B cell (primary cell): ENCODE results near the gene PLEKHG4B. TPM values are rescaled to one million over a fixed set of nuclear protein-coding genes. Genes with fewer than 3 reads are reported as not detected.

ENCODE experiments used
- ATAC-seq: fragments of 200-7000 bp; cut with Tn5 transposase; one replicate; pipeline ENCODE4 v1.10.0; 2021; ENCODE audit warnings: low read depth, mild to moderate bottlenecking, moderate number of reproducible peaks, moderate library complexity
- CTCF ChIA-PET: fragments of 350-600 bp; sonication (Branson Sonifier 250); formaldehyde crosslinking; loops from one replicate; lab custom pipeline; 2021; ENCODE audit warnings: antibody characterized with exemption, inconsistent platforms; lab: Charles Lee
- POLR2A ChIA-PET: fragments of 350-600 bp; sonication (Branson Sonifier 250); formaldehyde crosslinking; loops from one replicate; lab custom pipeline; 2021; ENCODE audit warnings: antibody characterized with exemption; lab: Charles Lee
- DNase-seq: peaks from one replicate; pipeline ENCODE4 v3.0.0; 2013
- H2AFZ ChIP-seq: 2 replicates; pipeline ENCODE4 v1.6.1; 2012; ENCODE audit warnings: mild to moderate bottlenecking, low read depth, low read length; ENCODE audit not compliant: insufficient read depth, poor library complexity, severe bottlenecking
- H3K27ac ChIP-seq, 2 donors: 1 replicate in 1 of 2; 2 replicates in 1 of 2; pipeline ENCODE4 v1.5.1; 2012 to 2013; ENCODE audit warnings: low read length in 2 of 2, mild to moderate bottlenecking in 2 of 2, moderate library complexity in 1 of 2
- H3K27me3 ChIP-seq, 4 experiments: fragments of 200-600 bp in 1 of 4; sonication (generic) in 1 of 4; replicated peaks in 1 of 4; 1 replicate in 2 of 4; 2 replicates in 2 of 4; pipeline versions ENCODE4 v1.6.1 to v1.7.0; 2013 to 2016; ENCODE audit warnings: low read length in 3 of 4, mild to moderate bottlenecking in 2 of 4, mixed read lengths in 1 of 4, moderate library complexity in 1 of 4; ENCODE audit not compliant: insufficient read depth in 4 of 4, control insufficient read depth in 3 of 4; ENCODE audit errors: control extremely low read depth in 1 of 4
- H3K36me3 ChIP-seq, 2 experiments: replicated peaks in 1 of 2; 1 replicate in 1 of 2; 2 replicates in 1 of 2; pipeline versions ENCODE4 v1.6.1 to v1.7.1; 2013; ENCODE audit warnings: low read length in 1 of 2; ENCODE audit not compliant: insufficient read depth in 2 of 2, control insufficient read depth in 1 of 2; ENCODE audit errors: control extremely low read depth in 1 of 2, extremely low read depth in 1 of 2
- H3K4me1 ChIP-seq, 2 donors: fragments of 200-600 bp in 1 of 2; sonication (generic) in 1 of 2; 1 replicate in 1 of 2; 2 replicates in 1 of 2; pipeline versions ENCODE4 v1.5.1 to v1.6.1; 2013 to 2017; ENCODE audit warnings: low read length in 2 of 2; ENCODE audit not compliant: control insufficient read depth in 2 of 2, insufficient read depth in 2 of 2
- H3K4me2 ChIP-seq: replicated peaks from 2 replicates; pipeline ENCODE3; 2012; ENCODE audit warnings: mild to moderate bottlenecking, low read depth, low read length; ENCODE audit not compliant: poor library complexity, severe bottlenecking
- H3K4me3 ChIP-seq, 5 experiments: fragments of 200-600 bp in 1 of 5; sonication (generic) in 1 of 5; 1 replicate in 3 of 5; 2 replicates in 2 of 5; pipeline versions ENCODE4 v1.5.1 to v1.7.0; 2011 to 2016; ENCODE audit warnings: low read length in 4 of 5, mild to moderate bottlenecking in 4 of 5, low read depth in 2 of 5, control low read depth in 1 of 5, moderate library complexity in 1 of 5; ENCODE audit not compliant: insufficient read depth in 1 of 5; ENCODE audit errors: control extremely low read depth in 1 of 5, extremely low read depth in 1 of 5
- H3K79me2 ChIP-seq: fragments of 200-600 bp; sonication (generic); one replicate; pipeline ENCODE4 v1.6.0; 2016; ENCODE audit warnings: low read length; ENCODE audit not compliant: control insufficient read depth, insufficient read depth
- H3K9ac ChIP-seq: fragments of 200-600 bp; sonication (generic); 2 replicates; pipeline ENCODE4 v1.6.1; 2017; ENCODE audit warnings: mild to moderate bottlenecking, low read length, moderate library complexity
- H3K9me3 ChIP-seq, 3 donors: one replicate each; pipeline versions ENCODE4 v1.6.1 to v1.7.1; 2013; ENCODE audit warnings: low read length in 2 of 3; ENCODE audit not compliant: control insufficient read depth in 2 of 3, insufficient read depth in 1 of 3; ENCODE audit errors: control extremely low read depth in 1 of 3
- H4K20me1 ChIP-seq: 2 replicates; pipeline ENCODE4 v1.6.0; 2012; ENCODE audit warnings: mild to moderate bottlenecking, low read length; ENCODE audit not compliant: insufficient read depth, control insufficient read depth, poor library complexity, severe bottlenecking
- H3K27ac Mint-ChIP-seq: one replicate; pipeline ENCODE4 v1.8.0; 2021; ENCODE audit warnings: mixed read lengths
- H3K27me3 Mint-ChIP-seq: one replicate; pipeline ENCODE4 v1.8.0; 2021; ENCODE audit warnings: mixed read lengths
- H3K4me1 Mint-ChIP-seq: one replicate; pipeline ENCODE4 v1.8.0; 2021; ENCODE audit warnings: mixed read lengths
- H3K4me3 Mint-ChIP-seq: one replicate; pipeline ENCODE4 v1.8.0; 2021; ENCODE audit warnings: mixed read lengths
- H3K9me3 Mint-ChIP-seq: one replicate; pipeline ENCODE4 v1.8.0; 2022; ENCODE audit warnings: mixed read lengths; ENCODE audit not compliant: insufficient read depth
- CTCF ChIP-seq: fragments of 200-600 bp; IDR thresholded peaks from one replicate; pipeline ENCODE4 v1.8.0; 2022; ENCODE audit warnings: antibody characterized with exemption, mild to moderate bottlenecking
- EZH2 ChIP-seq: IDR thresholded peaks from 2 replicates; pipeline ENCODE4 v1.6.1; 2012; ENCODE audit warnings: borderline replicate concordance, low read depth, mild to moderate bottlenecking, moderate library complexity, low read length; ENCODE audit not compliant: insufficient read depth, poor library complexity, severe bottlenecking
- WGBS: methylation state at CpG from one replicate; pipeline ENCODE4 v1.1.5; 2013; ENCODE audit warnings: missing lambda C conversion rate; ENCODE audit not compliant: insufficient coverage; 5-methylcytosine and 5-hydroxymethylcytosine counted together
- intact Hi-C: fragments of 100-400 bp; cut with micrococcal nuclease; formaldehyde crosslinking; loops from one replicate; pipeline ENCODE4 v1.10.0; 2022
- polyA plus RNA-seq: library from polyadenylated mRNA; depleted of rRNA; stranded (reverse); fragments of >200 nt; gene quantifications from 2 replicates; pipeline ENCODE4 v1.2.3, GENCODE V29; 2012
- total RNA-seq, 2 donors: library from RNA; stranded (reverse); fragments of 120-200 nt in 1 of 2; gene quantifications; 1 replicate in 1 of 2; 2 replicates in 1 of 2; pipeline versions ENCODE4 v1.2.3 to v1.2.4, GENCODE V29; 2013 to 2022

The PLEKHG4B gene
- total and polyA plus RNA-seq, 2 donors (not counting 1 experiment from before 2014, with no cell fraction given), result not detected

- Histone ChIP-seq H3K9ac (peak overlapping the region; percentile 23), H3K79me2 (no peaks in the 10 kb centered on the region), H3K4me2 (peak overlapping the region; percentile 75), H3K9me3 (no peaks in the 10 kb centered on the region), H3K27me3 (peaks cover 0 to 25% (median 2%) of the 10 kb centered on the region in 4 experiments), H4K20me1 (no peaks in the 10 kb centered on the region), H2AFZ (peak overlapping the region; percentile 54), H3K4me1 (peaks cover 16 to 19% of the 10 kb centered on the region in 2 donors), H3K4me3 (no peak overlapping the region), H3K36me3 (no peaks in the 10 kb centered on the region), H3K27ac (no peak overlapping the region)
- H3K27ac Mint-ChIP-seq, result no peak overlapping the region
- TF ChIP-seq EZH2 (no peak), CTCF (no peak)
- ATAC-seq (no peak), DNase-seq (no peak)
- intact Hi-C loops, result no loop called here
- ChIA-PET CTCF (interaction anchor here (1.1 kb wide), 1 partner anchor 234 kb away, joined by 3 read pairs; no protein-coding TSS in a partner anchor), POLR2A (no interaction called here)
- H3K4me1 Mint-ChIP-seq, result peaks cover 21% of the 10 kb centered on the region
- H3K4me3 Mint-ChIP-seq, result no peak overlapping the region
- H3K27me3 Mint-ChIP-seq, result peaks cover 12% of the 10 kb centered on the region
- H3K9me3 Mint-ChIP-seq, result no peaks in the 10 kb centered on the region
- WGBS, result 85% methylated on average over 39 of the region's 46 CpGs
These were observed 100.2 kb downstream of the PLEKHG4B start for GRCh38 chr5:191949-192690.

GRCh38 chr5:192691-192969 lies 100.7 kb downstream of the PLEKHG4B start:
- DNase-seq (no peak), ATAC-seq (no peak)
- Histone ChIP-seq H3K27ac (no peak overlapping the region), H4K20me1 (no peaks in the 10 kb centered on the region), H3K4me3 (no peak overlapping the region), H3K9me3 (no peaks in the 10 kb centered on the region), H3K79me2 (no peaks in the 10 kb centered on the region), H2AFZ (no peak overlapping the region), H3K36me3 (no peaks in the 10 kb centered on the region), H3K27me3 (peaks cover 0 to 25% (median 2%) of the 10 kb centered on the region in 4 experiments), H3K4me1 (peaks cover 16 to 19% of the 10 kb centered on the region in 2 donors), H3K4me2 (no peak overlapping the region), H3K9ac (no peak overlapping the region)
- CTCF ChIA-PET, result no interaction called here
- intact Hi-C loops, result no loop called here
- POLR2A ChIA-PET, result no interaction called here
- Mint-ChIP-seq H3K4me1 (peaks cover 21% of the 10 kb centered on the region), H3K9me3 (no peaks in the 10 kb centered on the region), H3K27me3 (peaks cover 12% of the 10 kb centered on the region), H3K4me3 (no peak overlapping the region), H3K27ac (no peak overlapping the region)
- 88% methylated on average over 9 of the region's 9 CpGs for WGBS
- TF ChIP-seq CTCF (no peak), EZH2 (no peak)
